Heart right ventricle (tissue), 16 donors: Measurements from ENCODE around the gene RPS19. TPM values are rescaled to one million over a fixed set of nuclear protein-coding genes. Genes with fewer than 3 reads are reported as not detected.

ENCODE experiments used
- ATAC-seq, 8 donors: fragments of 200-7000 bp; cut with Tn5 transposase; one replicate each; pipeline ENCODE4 v1.9.1; 2020; ENCODE audit warnings: mild to moderate bottlenecking in 8 of 8, moderate library complexity in 8 of 8, moderate number of reproducible peaks in 1 of 8
- DNase-seq, 2 donors: peaks; one replicate each; pipeline ENCODE4 v3.0.0-alpha.2; 2020
- H3K27ac ChIP-seq, 10 donors: fragments of 200-600 bp; sonication (generic) in 2 of 10; one replicate each; pipeline versions ENCODE4 v1.5.0 to v1.8.0; 2020 to 2022; ENCODE audit warnings: mild to moderate bottlenecking in 3 of 10
- H3K27me3 ChIP-seq, 7 donors: fragments of 200-600 bp; one replicate each; pipeline ENCODE4 v1.8.0; 2021 to 2022; ENCODE audit warnings: mild to moderate bottlenecking in 2 of 7
- H3K36me3 ChIP-seq, 9 donors: fragments of 200-600 bp; sonication (generic) in 1 of 9; one replicate each; pipeline versions ENCODE4 v1.5.0 to v1.8.0; 2020 to 2022; ENCODE audit warnings: mild to moderate bottlenecking in 2 of 9
- H3K4me1 ChIP-seq, 9 donors: fragments of 200-600 bp; sonication (generic) in 1 of 9; one replicate each; pipeline versions ENCODE4 v1.5.0 to v1.8.0; 2020 to 2022; ENCODE audit warnings: mild to moderate bottlenecking in 4 of 9
- H3K4me3 ChIP-seq, 10 donors: fragments of 200-600 bp; sonication (generic) in 2 of 10; one replicate each; pipeline versions ENCODE4 v1.5.0 to v1.8.0; 2020 to 2022; ENCODE audit warnings: mild to moderate bottlenecking in 7 of 10, moderate library complexity in 2 of 10
- H3K9me3 ChIP-seq, 11 donors: fragments of 200-600 bp in 10 of 11; sonication (generic) in 2 of 11; one replicate each; pipeline versions ENCODE4 v1.5.0 to v1.8.0; 2013 to 2022; ENCODE audit warnings: mild to moderate bottlenecking in 2 of 11, control low read depth in 1 of 11, moderate library complexity in 1 of 11
- CTCF ChIP-seq, 9 donors: fragments of 200-600 bp; sonication (generic) in 2 of 9; IDR thresholded peaks; one replicate each; pipeline versions ENCODE4 v1.5.0 to v1.8.0; 2021 to 2022; ENCODE audit warnings: antibody characterized with exemption in 9 of 9, mild to moderate bottlenecking in 5 of 9, moderate library complexity in 1 of 9
- WGBS, 2 donors: extraction: QIAGEN DNeasy Blood & Tissue Kit; methylation state at CpG; one replicate each; pipeline ENCODE4 v1.1.7; 2013; ENCODE audit warnings: inconsistent platforms in 1 of 2; 5-methylcytosine and 5-hydroxymethylcytosine counted together
- intact Hi-C, 10 donors: fragments of 100-400 bp; cut with DNase I; formaldehyde crosslinking; loops; one replicate each; pipeline versions ENCODE4 v1.11.1 to v1.14.2; 2022
- polyA plus RNA-seq, 2 donors: library from polyadenylated mRNA; stranded (reverse); fragments of 200-250 nt; gene quantifications; one replicate each; pipeline ENCODE4 v1.2.3, GENCODE V29; 2013
- total RNA-seq, 10 donors: library from RNA; stranded (reverse); fragmentation: NEBNext Ultra II Directional in 3 of 10; extraction: Animal tissue kit (Norgen Biotek cat#: 25700) in 3 of 10; gene quantifications; one replicate each; pipeline versions ENCODE4 v1.2.1 to v1.2.4, GENCODE V29; 2021 to 2023
- donor health status: Arrhythmogenic right ventricular cardiomyopathy.
- donor health status: ischemic (EF 13 %, LVEDD 7.1; RV severe dilation, severe dysfunction).
- donor health status: healthy with polysubstance abuse.
- donor health status: DM: no; HTN: yes; CAD: no.
- donor health status: DM: no; HTN: no; CAD: no.
- donor health status: ischemic (EF 25% LVEDD 6.9; RV normal size, moderate dysfunction).
- donor health status: ischemic (EF 25% LVEDD 5.7; RV mildly dilated, moderate dysfunction).
- donor health status: healthy.
- donor health status: DM: yes; HTN: yes; CAD: no.
- donor health status: Ischemic cardiomyopathy.
- donor health status: ischemic (EF 35%, LVEDD 5.7; RV mildly dilated, moderate dysfunction).
- donor health status: nonischemic (EF 11% LVEDD 7.7; RV severe dilation, severe dysfunction).
- donor health status: DM: yes; HTN: yes; CAD: no.
- donor health status: PGD.
- donor health status: ischemic (EF 29% LVEDD 5.4; RV normal size, mild dysfunction).
- donor health status: nonischemic (EF 23%, LVEDD 6.1; RV moderate dilation, normal function).

RPS19 gene
- total and polyA plus RNA-seq, 12 donors = 446 to 1,996 (median 596) TPM

GRCh38 chr19:41863209-41863931 is 3.3 kb downstream of the RPS19 start:
- Histone ChIP-seq H3K27me3 (no peaks in the 10 kb centered on the region), H3K27ac (peak overlapping the region in 1 of 10 donors; percentile 94), H3K9me3 (no peaks in the 10 kb centered on the region), H3K36me3 (peaks cover 0 to 77% (median 30%) of the 10 kb centered on the region in 9 donors), H3K4me1 (peaks cover 7 to 69% (median 47%) of the 10 kb centered on the region in 9 donors), H3K4me3 (no peak overlapping the region)
- intact Hi-C loops = loop anchor here in 3 of 10 donors (5.0 kb wide), 1 partner anchor 94 kb away; the partner anchor contains the start of gene RABAC1 (in 3 of the 3)
- ATAC-seq (no peak), DNase-seq (no peak)
- no peak for TF ChIP-seq CTCF (IDR thresholded peaks at IDR 0.05)
- WGBS, 2 donors = 83 to 85% methylated on average over 11 of the region's 11 CpGs

- H3K27me3 ChIP-seq = no peaks in the 10 kb centered on the region
- DNase-seq = no peak
- no peak overlapping the region for H3K4me3 ChIP-seq
- TF ChIP-seq CTCF (IDR thresholded peaks at IDR 0.05) = no peak
- WGBS, 2 donors = 88 to 91% methylated on average over 5 of the region's 5 CpGs
- H3K9me3 ChIP-seq = no peaks in the 10 kb centered on the region
- peaks cover 7 to 70% (median 48%) of the 10 kb centered on the region in 9 donors for H3K4me1 ChIP-seq
- ATAC-seq = no peak
- no peak overlapping the region for H3K27ac ChIP-seq
- peaks cover 0 to 87% (median 32%) of the 10 kb centered on the region in 9 donors for H3K36me3 ChIP-seq
- intact Hi-C loops = loop anchor here in 3 of 10 donors (5.0 kb wide), 1 partner anchor 93 kb away; the partner anchor contains the start of gene RABAC1 (in 3 of the 3)
Measured at GRCh38 chr19:41864374-41864773, 4.3 kb downstream of the RPS19 start.

DNA sequence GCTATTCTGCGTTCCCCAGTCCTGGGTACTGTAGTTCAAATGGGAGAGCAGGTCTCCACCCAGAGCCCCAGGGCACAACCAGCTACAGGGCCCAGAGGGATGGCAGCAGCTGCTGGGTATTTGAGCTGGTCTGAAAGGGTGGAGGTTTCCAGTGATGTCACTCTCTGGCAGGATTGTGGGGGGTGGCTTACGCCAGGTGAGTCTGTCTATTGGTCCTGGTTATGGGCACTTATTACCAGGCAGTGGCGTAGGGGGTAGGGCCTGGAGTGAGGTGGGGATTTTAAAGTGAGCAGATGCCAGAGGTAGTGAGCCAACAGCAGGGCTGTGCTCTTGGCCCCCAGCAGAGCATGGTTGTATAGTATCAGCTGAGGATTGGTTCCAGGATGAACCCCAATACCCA is 6.2 kb downstream of the RPS19 start:
- WGBS, 2 donors = 90 to 93% methylated on average over 3 of the region's 3 CpGs
- H3K27ac ChIP-seq = no peak overlapping the region
- H3K4me3 ChIP-seq = no peak overlapping the region
- peaks cover 2 to 81% (median 56%) of the 10 kb centered on the region in 9 donors for H3K4me1 ChIP-seq
- DNase-seq (no peak), ATAC-seq (no peak)
- TF ChIP-seq CTCF (IDR thresholded peaks at IDR 0.05) = no peak
- intact Hi-C loops = no loop called here
- no peaks in the 10 kb centered on the region for H3K27me3 ChIP-seq
- H3K36me3 ChIP-seq = peaks cover 0 to 100% (median 46%) of the 10 kb centered on the region in 9 donors
- no peaks in the 10 kb centered on the region for H3K9me3 ChIP-seq

- no peak for TF ChIP-seq CTCF (IDR thresholded peaks at IDR 0.05)
- intact Hi-C loops = no loop called here
- Histone ChIP-seq H3K27ac (peak overlapping the region in 1 of 10 donors; percentile 10), H3K4me3 (no peak overlapping the region), H3K4me1 (peaks cover 0 to 81% (median 57%) of the 10 kb centered on the region in 9 donors), H3K27me3 (no peaks in the 10 kb centered on the region), H3K9me3 (no peaks in the 10 kb centered on the region), H3K36me3 (peaks cover 0 to 92% (median 49%) of the 10 kb centered on the region in 9 donors)
- WGBS, 2 donors = 83 to 86% methylated on average over 10 of the region's 10 CpGs
- no peak for DNase-seq
- ATAC-seq = no peak
Measured at GRCh38 chr19:41868120-41868988, 8.3 kb downstream of the RPS19 start.
